SK-N-SH (cell line): ENCODE measurements around the gene ERLEC1.

Experiments used
- CHD2 ChIP-seq: fragments of 150-350 bp; IDR thresholded peaks from 2 replicates; pipeline ENCODE4 v1.6.1; 2018; ENCODE audit warnings: low read length; ENCODE audit not compliant: partially characterized antibody
- CTCF ChIP-seq: fragments of 200-600 bp; sonication (generic); IDR thresholded peaks from 2 replicates; pipeline ENCODE4 v1.6.1; 2017; ENCODE audit warnings: antibody characterized with exemption, mild to moderate bottlenecking, moderate library complexity
- ELF1 ChIP-seq: IDR thresholded peaks from 2 replicates; pipeline ENCODE4 v1.4.0; 2012
- EP300 ChIP-seq, 2 experiments: IDR thresholded peaks; 2 replicates each; pipeline versions ENCODE4 v1.4.0 to v1.6.1; 2012; ENCODE audit warnings: borderline replicate concordance in 1 of 2, low read depth in 1 of 2, low read length in 1 of 2
- EZH2phosphoT487 ChIP-seq: fragments of 200-600 bp; sonication (generic); IDR thresholded peaks from 2 replicates; pipeline ENCODE4 v1.6.1; 2017; ENCODE audit warnings: low read depth, mixed run types, mild to moderate bottlenecking, antibody characterized with exemption, moderate library complexity, borderline replicate concordance
- JUND ChIP-seq: IDR thresholded peaks from 2 replicates; pipeline ENCODE4 v1.4.0; 2012
- POLR2AphosphoS5 ChIP-seq: IDR thresholded peaks from 2 replicates; pipeline ENCODE4 v1.6.1; 2012; ENCODE audit warnings: low read depth, low read length
- RFX5 ChIP-seq: IDR thresholded peaks from 2 replicates; pipeline ENCODE4 v1.6.1; 2012; ENCODE audit warnings: mild to moderate bottlenecking, improper control_type of control experiment, low read length
- TAF1 ChIP-seq: IDR thresholded peaks from 2 replicates; pipeline ENCODE4 v1.6.1; 2012; ENCODE audit warnings: low read depth, mild to moderate bottlenecking, low read length, moderate library complexity, borderline replicate concordance
- TF ChIP-seq, protein P1 (sequence below): fragments of 150-350 bp; IDR thresholded peaks from 2 replicates; pipeline ENCODE4 v1.6.1; 2017; ENCODE audit warnings: antibody characterized with exemption, low read length, low read depth, borderline replicate concordance
- TF ChIP-seq, protein P2 (sequence below): IDR thresholded peaks from 2 replicates; pipeline ENCODE4 v1.4.0; 2012; ENCODE audit warnings: low read depth, borderline replicate concordance

DNA sequence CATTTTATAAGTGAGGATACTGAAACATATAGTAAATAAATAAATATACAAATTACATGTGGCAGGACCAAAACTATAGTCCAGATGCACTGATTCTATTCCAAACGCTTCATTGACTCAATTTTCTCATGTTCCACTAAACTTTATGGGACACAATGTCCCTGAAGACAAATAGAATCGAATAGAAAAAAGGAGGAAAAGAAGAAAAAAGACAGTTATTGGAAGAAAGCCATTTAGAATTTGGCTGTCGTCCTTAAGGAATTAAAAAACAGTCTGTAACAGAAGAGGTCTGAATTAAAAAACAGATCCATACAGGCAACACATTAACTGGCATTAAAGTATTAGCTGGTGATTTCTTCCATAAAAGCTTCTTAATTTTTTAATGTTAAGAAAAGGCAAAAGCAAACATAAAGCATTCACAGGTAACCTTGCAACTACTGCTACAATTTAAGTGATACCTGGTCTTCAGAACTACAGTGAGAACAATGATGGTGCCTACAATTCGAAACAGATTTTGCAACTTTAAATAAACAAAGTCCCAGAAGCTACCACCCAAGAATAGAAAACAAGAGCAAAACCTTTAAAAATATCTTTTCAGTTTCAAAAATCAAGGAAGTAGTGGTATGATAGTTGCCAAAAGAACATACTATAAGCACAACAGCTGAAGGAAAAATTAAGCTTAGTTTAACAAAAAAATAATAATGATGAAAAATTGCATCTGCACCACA lies 36.6 kb upstream of the ERLEC1 start:
- TF ChIP-seq CHD2 (no peak), CTCF (no peak), ELF1 (no peak), POLR2AphosphoS5 (no peak), EP300 (IDR thresholded peaks at IDR 0.05; ENCODE audit: borderline replicate concordance in 1 of 2, low read depth in 1 of 2, low read length in 1 of 2) (no peak), JUND (no peak), EZH2phosphoT487 (no peak), RFX5 (no peak), TAF1 (no peak)
- TF ChIP-seq, protein P1, sequence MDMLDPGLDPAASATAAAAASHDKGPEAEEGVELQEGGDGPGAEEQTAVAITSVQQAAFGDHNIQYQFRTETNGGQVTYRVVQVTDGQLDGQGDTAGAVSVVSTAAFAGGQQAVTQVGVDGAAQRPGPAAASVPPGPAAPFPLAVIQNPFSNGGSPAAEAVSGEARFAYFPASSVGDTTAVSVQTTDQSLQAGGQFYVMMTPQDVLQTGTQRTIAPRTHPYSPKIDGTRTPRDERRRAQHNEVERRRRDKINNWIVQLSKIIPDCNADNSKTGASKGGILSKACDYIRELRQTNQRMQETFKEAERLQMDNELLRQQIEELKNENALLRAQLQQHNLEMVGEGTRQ, result no peak
- TF ChIP-seq, protein P2, sequence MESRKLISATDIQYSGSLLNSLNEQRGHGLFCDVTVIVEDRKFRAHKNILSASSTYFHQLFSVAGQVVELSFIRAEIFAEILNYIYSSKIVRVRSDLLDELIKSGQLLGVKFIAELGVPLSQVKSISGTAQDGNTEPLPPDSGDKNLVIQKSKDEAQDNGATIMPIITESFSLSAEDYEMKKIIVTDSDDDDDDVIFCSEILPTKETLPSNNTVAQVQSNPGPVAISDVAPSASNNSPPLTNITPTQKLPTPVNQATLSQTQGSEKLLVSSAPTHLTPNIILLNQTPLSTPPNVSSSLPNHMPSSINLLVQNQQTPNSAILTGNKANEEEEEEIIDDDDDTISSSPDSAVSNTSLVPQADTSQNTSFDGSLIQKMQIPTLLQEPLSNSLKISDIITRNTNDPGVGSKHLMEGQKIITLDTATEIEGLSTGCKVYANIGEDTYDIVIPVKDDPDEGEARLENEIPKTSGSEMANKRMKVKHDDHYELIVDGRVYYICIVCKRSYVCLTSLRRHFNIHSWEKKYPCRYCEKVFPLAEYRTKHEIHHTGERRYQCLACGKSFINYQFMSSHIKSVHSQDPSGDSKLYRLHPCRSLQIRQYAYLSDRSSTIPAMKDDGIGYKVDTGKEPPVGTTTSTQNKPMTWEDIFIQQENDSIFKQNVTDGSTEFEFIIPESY, result no peak
